Measurements from ENCODE around the gene CCM2L. TPM values are rescaled to one million over a fixed set of nuclear protein-coding genes. Genes with fewer than 3 reads are reported as not detected.

Gene CCM2L
- polyA plus RNA-seq, 1 donor (not counting 4 experiments of a cell fraction or from before 2014, with no cell fraction given) = not detected

- Histone ChIP-seq H3K36me3 (ENCODE audit: control insufficient read depth in 2 of 2, extremely low read depth in 1 of 2, insufficient read depth in 2 of 2, low read length in 2 of 2) (no peaks in the 10 kb centered on the region), H3K79me2 (ENCODE audit: control insufficient read depth, insufficient read depth, low read length) (no peaks in the 10 kb centered on the region), H2AFZ (ENCODE audit: control insufficient read depth, low read length) (no peak overlapping the region), H4K20me1 (ENCODE audit: control insufficient read depth, extremely low read depth, insufficient read depth, low read length) (no peaks in the 10 kb centered on the region), H3K27me3 (ENCODE audit: control insufficient read depth, extremely low read depth, insufficient read depth, low read length) (peaks cover 42% of the 10 kb centered on the region), H3K4me3 (ENCODE audit: control insufficient read depth in 2 of 3, extremely low read depth in 1 of 3, insufficient read depth in 2 of 3, low read depth in 1 of 3, low read length in 3 of 3) (no peak overlapping the region), H3K4me2 (ENCODE audit: control insufficient read depth, extremely low read depth, insufficient read depth, low read depth, low read length) (no peak overlapping the region), H3K4me1 (ENCODE audit: control insufficient read depth, extremely low read depth, insufficient read depth, low read length) (no peaks in the 10 kb centered on the region), H3K9ac (ENCODE audit: control insufficient read depth, extremely low read depth, insufficient read depth, low read length) (no peak overlapping the region), H3K9me1 (ENCODE audit: control insufficient read depth, extremely low read depth, insufficient read depth, low read length) (no peaks in the 10 kb centered on the region), H3K9me3 (ENCODE audit: control insufficient read depth, low read depth, low read length) (no peaks in the 10 kb centered on the region), H3K27ac (ENCODE audit: control insufficient read depth, insufficient read depth, low read length) (no peak overlapping the region)
- dilution Hi-C loops (cut with MboI; ENCODE audit: extremely low pct_ligation_motif_present, low sequenced_read_pairs) = no loop called here
- FAIRE-seq (no peak), DNase-seq (ENCODE audit: low read depth, low spot score) (no peak)
- TF ChIP-seq EZH2 (IDR thresholded peaks at IDR 0.05; ENCODE audit: low read length) = no peak
- peak in 2 of 3 experiments; percentile 3 to 46 for TF ChIP-seq CTCF (optimal IDR thresholded peaks at IDR 0.05 in 1 of 3, IDR thresholded peaks at IDR 0.05 in 1 of 3, conservative IDR thresholded peaks at IDR 0.05 in 1 of 3; ENCODE audit: extremely low read depth in 1 of 3, insufficient read depth in 2 of 3, low read length in 3 of 3)
These were observed 24.6 kb downstream of the CCM2L start for GRCh38 chr20:32034581-32035425.

GRCh38 chr20:32035426-32035779, 25.2 kb downstream of the CCM2L start:
- Histone ChIP-seq H3K4me2 (ENCODE audit: control insufficient read depth, extremely low read depth, insufficient read depth, low read depth, low read length) (no peak overlapping the region), H3K9me3 (ENCODE audit: control insufficient read depth, low read depth, low read length) (no peaks in the 10 kb centered on the region), H3K27ac (ENCODE audit: control insufficient read depth, insufficient read depth, low read length) (no peak overlapping the region), H4K20me1 (ENCODE audit: control insufficient read depth, extremely low read depth, insufficient read depth, low read length) (no peaks in the 10 kb centered on the region), H3K4me1 (ENCODE audit: control insufficient read depth, extremely low read depth, insufficient read depth, low read length) (peaks cover 3% of the 10 kb centered on the region), H2AFZ (ENCODE audit: control insufficient read depth, low read length) (no peak overlapping the region), H3K79me2 (ENCODE audit: control insufficient read depth, insufficient read depth, low read length) (no peaks in the 10 kb centered on the region), H3K9me1 (ENCODE audit: control insufficient read depth, extremely low read depth, insufficient read depth, low read length) (no peaks in the 10 kb centered on the region), H3K36me3 (ENCODE audit: control insufficient read depth in 2 of 2, extremely low read depth in 1 of 2, insufficient read depth in 2 of 2, low read length in 2 of 2) (no peaks in the 10 kb centered on the region), H3K27me3 (ENCODE audit: control insufficient read depth, extremely low read depth, insufficient read depth, low read length) (peaks cover 40% of the 10 kb centered on the region), H3K9ac (ENCODE audit: control insufficient read depth, extremely low read depth, insufficient read depth, low read length) (no peak overlapping the region), H3K4me3 (ENCODE audit: control insufficient read depth in 2 of 3, extremely low read depth in 1 of 3, insufficient read depth in 2 of 3, low read depth in 1 of 3, low read length in 3 of 3) (no peak overlapping the region)
- TF ChIP-seq CTCF (optimal IDR thresholded peaks at IDR 0.05 in 1 of 3, IDR thresholded peaks at IDR 0.05 in 1 of 3, conservative IDR thresholded peaks at IDR 0.05 in 1 of 3; ENCODE audit: extremely low read depth in 1 of 3, insufficient read depth in 2 of 3, low read length in 3 of 3) = no peak
- TF ChIP-seq EZH2 (IDR thresholded peaks at IDR 0.05; ENCODE audit: low read length) = no peak
- FAIRE-seq = no peak
- DNase-seq (ENCODE audit: low read depth, low spot score) = no peak
- dilution Hi-C loops (cut with MboI; ENCODE audit: extremely low pct_ligation_motif_present, low sequenced_read_pairs) = no loop called here
